Breast epithelium (tissue), 4 donors: Measurements from ENCODE around the gene SCARB1. TPM values are rescaled to one million over a fixed set of nuclear protein-coding genes. Genes with fewer than 3 reads are reported as not detected.

ENCODE experiments used
- DNase-seq, 2 donors: peaks; one replicate each; pipeline ENCODE4 v3.0.0-alpha.2; 2019; ENCODE audit warnings: low spot score in 2 of 2
- H3K27ac ChIP-seq, 2 donors: fragments of 200-600 bp; sonication (generic) in 1 of 2; one replicate each; pipeline ENCODE4 v1.5.1; 2016 to 2019; ENCODE audit warnings: mild to moderate bottlenecking in 1 of 2
- H3K27me3 ChIP-seq, 2 donors: fragments of 200-600 bp; sonication (generic) in 1 of 2; one replicate each; pipeline versions ENCODE4 v1.5.1 to v1.6.0; 2017 to 2019; ENCODE audit warnings: control low read depth in 1 of 2, mild to moderate bottlenecking in 1 of 2
- H3K36me3 ChIP-seq: fragments of 200-600 bp; one replicate; pipeline ENCODE4 v1.5.1; 2019
- H3K4me1 ChIP-seq, 2 donors: fragments of 200-600 bp; sonication (generic); one replicate each; pipeline ENCODE4 v1.5.1; 2016 to 2019; ENCODE audit warnings: control low read depth in 1 of 2
- H3K4me3 ChIP-seq, 3 donors: fragments of 200-600 bp; sonication (generic); 1 replicate in 2 of 3; 2 replicates in 1 of 3; pipeline ENCODE4 v1.5.1; 2016 to 2019; ENCODE audit warnings: mild to moderate bottlenecking in 3 of 3, moderate library complexity in 2 of 3
- H3K9me3 ChIP-seq, 2 donors: fragments of 200-600 bp; sonication (generic) in 1 of 2; one replicate each; pipeline ENCODE4 v1.5.1; 2016 to 2019; ENCODE audit warnings: control low read depth in 1 of 2
- CTCF ChIP-seq, 3 donors: fragments of 450-650 bp; IDR thresholded peaks; one replicate each; pipeline ENCODE4 v1.5.1; 2016 to 2017; ENCODE audit warnings: antibody characterized with exemption in 3 of 3, mild to moderate bottlenecking in 3 of 3, moderate library complexity in 3 of 3
- POLR2A ChIP-seq: fragments of 450-650 bp; IDR thresholded peaks from one replicate; pipeline ENCODE4 v1.6.1; 2016; ENCODE audit warnings: antibody characterized with exemption, mild to moderate bottlenecking, moderate library complexity
- POLR2AphosphoS5 ChIP-seq, 3 donors: sonication (generic); formaldehyde crosslinking; IDR thresholded peaks; one replicate each; pipeline ENCODE4 v1.6.1; 2017; ENCODE audit warnings: antibody characterized with exemption in 3 of 3
- intact Hi-C: fragments of 100-400 bp; cut with DNase I; formaldehyde crosslinking; loops from one replicate; pipeline ENCODE4 v1.15.1; 2023; ENCODE audit warnings: low total_unique reads
- total RNA-seq, 3 donors: library from RNA; depleted of rRNA; stranded (reverse); fragments of >200 nt; gene quantifications; one replicate each; pipeline ENCODE4 v1.1.0, GENCODE V29; 2016

The SCARB1 gene
- total RNA-seq, 3 donors from 2014 or later, result 18.4 to 61.3 (median 20.2) TPM

GRCh38 chr12:124774462-124775167 lies 89.0 kb downstream of the SCARB1 start:
- Histone ChIP-seq H3K9me3 (no peaks in the 10 kb centered on the region), H3K36me3 (no peaks in the 10 kb centered on the region), H3K4me3 (peak overlapping the region; percentile 4 to 56 (median 31)), H3K4me1 (peaks cover 5 to 7% of the 10 kb centered on the region in 2 donors), H3K27ac (peak overlapping the region; percentile 70 to 83), H3K27me3 (no peaks in the 10 kb centered on the region)
- intact Hi-C loops, result loop anchor here (5.0 to 10.0 kb wide), 2 partner anchors 410 to 737 kb away; no protein-coding TSS in a partner anchor
- DNase-seq, result no peak
- TF ChIP-seq CTCF (IDR thresholded peaks at IDR 0.05) (no peak), POLR2AphosphoS5 (IDR thresholded peaks at IDR 0.05) (peak in 1 of 3 donors; percentile 45), POLR2A (no peak)

GRCh38 chr12:124774054-124774461 lies 89.6 kb downstream of the SCARB1 start:
- H3K27me3 ChIP-seq, result no peaks in the 10 kb centered on the region
- peak overlapping the region; percentile 70 to 83 for H3K27ac ChIP-seq
- H3K9me3 ChIP-seq, result no peaks in the 10 kb centered on the region
- peaks cover 5 to 7% of the 10 kb centered on the region in 2 donors for H3K4me1 ChIP-seq
- H3K4me3 ChIP-seq, result peak overlapping the region in 2 of 3 donors; percentile 31 to 56
- no peak for TF ChIP-seq POLR2A
- DNase-seq, result no peak
- intact Hi-C loops, result loop anchor here (5.0 to 10.0 kb wide), 2 partner anchors 409 to 737 kb away; no protein-coding TSS in a partner anchor
- no peaks in the 10 kb centered on the region for H3K36me3 ChIP-seq

- no peak for DNase-seq
- TF ChIP-seq CTCF (IDR thresholded peaks at IDR 0.05) (no peak), POLR2A (no peak), POLR2AphosphoS5 (IDR thresholded peaks at IDR 0.05) (no peak)
- H3K27me3 ChIP-seq, result no peaks in the 10 kb centered on the region
- H3K9me3 ChIP-seq, result no peaks in the 10 kb centered on the region
- H3K4me1 ChIP-seq, result peaks cover 1 to 2% of the 10 kb centered on the region in 2 donors
- intact Hi-C loops, result loop anchor here (5.0 to 10.0 kb wide), 2 partner anchors 408 to 735 kb away; no protein-coding TSS in a partner anchor
- H3K27ac ChIP-seq, result no peak overlapping the region
- H3K4me3 ChIP-seq, result no peak overlapping the region
- no peaks in the 10 kb centered on the region for H3K36me3 ChIP-seq
Measured at GRCh38 chr12:124772289-124773170, 91.1 kb downstream of the SCARB1 start.

GRCh38 chr12:124771462-124772288 lies 92.0 kb downstream of the SCARB1 start:
- DNase-seq, result peak; percentile 80 to 82
- H3K27me3 ChIP-seq, result no peaks in the 10 kb centered on the region
- no peak overlapping the region for H3K27ac ChIP-seq
- no peaks in the 10 kb centered on the region for H3K9me3 ChIP-seq
- peaks cover 0 to under 1% of the 10 kb centered on the region in 2 donors for H3K4me1 ChIP-seq
- intact Hi-C loops, result loop anchor here (5.0 to 10.0 kb wide), 2 partner anchors 407 to 734 kb away; no protein-coding TSS in a partner anchor
- H3K36me3 ChIP-seq, result no peaks in the 10 kb centered on the region
- H3K4me3 ChIP-seq, result no peak overlapping the region
- TF ChIP-seq CTCF (IDR thresholded peaks at IDR 0.05), result peak; percentile 94 to 98 (median 96)
- TF ChIP-seq POLR2AphosphoS5 (IDR thresholded peaks at IDR 0.05), result no peak

GRCh38 chr12:124770728-124771127 lies 92.9 kb downstream of the SCARB1 start:
- Histone ChIP-seq H3K9me3 (no peaks in the 10 kb centered on the region), H3K4me1 (peaks cover 4 to 10% of the 10 kb centered on the region in 2 donors), H3K27me3 (no peaks in the 10 kb centered on the region), H3K36me3 (no peaks in the 10 kb centered on the region), H3K4me3 (no peak overlapping the region), H3K27ac (no peak overlapping the region)
- intact Hi-C loops, result loop anchor here (5.0 to 10.0 kb wide), 2 partner anchors 406 to 733 kb away; no protein-coding TSS in a partner anchor
- no peak for TF ChIP-seq CTCF (IDR thresholded peaks at IDR 0.05)
- TF ChIP-seq POLR2A, result no peak
- no peak for TF ChIP-seq POLR2AphosphoS5 (IDR thresholded peaks at IDR 0.05)
- no peak for DNase-seq
